Stimulated activated CD4-positive, alpha-beta T cell treated with anti-CD3 and anti-CD28 coated beads, Interleukin-12 subunit alpha, Interleukin-12 subunit beta, amount 100 ng/mL, for 48 hours (primary cell): Measurements from ENCODE around the gene DBH.

ENCODE experiments used
- DNase-seq, 3 donors: peaks; one replicate each; pipeline ENCODE4 v3.0.0-alpha.2; 2020; ENCODE audit warnings: low read depth in 2 of 3, low spot score in 1 of 3

The DBH gene

GRCh38 chr9:133696071-133696472 is 59.9 kb downstream of the DBH start:
- no peak for DNase-seq

- DNase-seq: no peak
Measured at GRCh38 chr9:133699546-133699945, 63.4 kb downstream of the DBH start.

DNA sequence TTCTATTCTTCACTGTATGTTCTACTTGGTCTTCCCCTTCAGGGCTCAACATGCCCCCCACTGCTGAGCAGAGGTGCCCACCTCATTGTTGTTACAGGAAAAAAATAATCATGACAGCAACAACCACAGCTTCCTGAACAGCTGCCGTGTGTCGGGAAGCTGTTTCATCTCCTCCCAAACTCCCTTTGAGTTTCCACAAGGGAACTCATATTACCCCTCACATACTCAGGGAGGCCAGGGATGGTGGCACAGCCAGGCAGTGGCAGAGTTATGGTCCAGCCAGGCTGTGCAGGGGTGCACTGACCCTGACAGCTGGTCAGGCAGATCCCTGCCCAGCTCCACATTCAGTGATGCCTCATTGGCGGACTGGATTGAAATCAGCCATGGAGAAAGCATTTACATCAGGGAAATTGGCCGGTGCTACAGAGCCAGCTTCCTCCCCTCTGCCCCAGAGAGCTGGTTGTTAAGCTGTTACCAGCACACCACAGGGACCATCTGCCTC is 64.7 kb downstream of the DBH start:
- DNase-seq: no peak

- peak in 1 of 3 donors; percentile 45 for DNase-seq
Measured at GRCh38 chr9:133701321-133701980, 65.3 kb downstream of the DBH start.

DNA sequence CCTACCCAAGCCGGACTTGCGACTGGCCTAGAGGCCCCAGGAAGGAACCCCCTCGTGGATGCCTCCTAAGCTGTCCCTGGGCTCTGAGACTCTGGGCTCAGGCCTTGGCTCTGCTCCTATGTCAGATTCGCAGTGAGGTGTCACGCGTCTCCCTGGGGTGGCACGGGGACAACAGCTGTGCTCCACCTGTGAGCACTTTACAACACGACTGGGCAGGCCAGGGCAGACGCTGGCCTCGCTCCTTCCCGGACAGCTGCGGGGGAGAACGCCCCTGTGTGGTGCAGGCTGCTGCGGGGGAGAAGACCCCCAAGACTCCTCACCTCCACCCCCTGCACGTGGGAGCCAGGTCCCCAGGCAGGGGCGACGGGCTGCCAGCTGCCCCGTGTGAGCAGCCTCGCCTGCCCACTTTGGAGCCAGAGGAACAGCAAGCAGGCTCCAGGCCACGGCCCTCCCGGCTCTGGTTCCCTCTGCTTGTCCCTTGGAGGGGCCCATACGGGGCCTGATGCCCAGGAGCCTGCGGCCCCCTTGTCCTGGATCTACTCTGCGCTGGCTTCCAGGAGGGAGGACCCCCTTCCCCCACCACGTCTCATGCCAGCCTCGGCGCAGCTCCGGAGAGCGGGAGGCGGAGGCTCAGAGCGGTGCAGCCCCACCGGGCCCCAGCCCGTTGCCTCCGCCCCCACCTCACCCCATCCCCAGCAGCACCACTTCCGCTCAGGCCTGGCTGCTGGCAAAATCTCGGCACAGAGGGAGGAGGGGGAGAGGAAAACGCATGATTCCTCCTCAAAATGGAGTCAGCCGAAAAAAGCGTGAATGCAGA is 66.0 kb downstream of the DBH start:
- peak; percentile 54 to 64 (median 64) for DNase-seq

DNA sequence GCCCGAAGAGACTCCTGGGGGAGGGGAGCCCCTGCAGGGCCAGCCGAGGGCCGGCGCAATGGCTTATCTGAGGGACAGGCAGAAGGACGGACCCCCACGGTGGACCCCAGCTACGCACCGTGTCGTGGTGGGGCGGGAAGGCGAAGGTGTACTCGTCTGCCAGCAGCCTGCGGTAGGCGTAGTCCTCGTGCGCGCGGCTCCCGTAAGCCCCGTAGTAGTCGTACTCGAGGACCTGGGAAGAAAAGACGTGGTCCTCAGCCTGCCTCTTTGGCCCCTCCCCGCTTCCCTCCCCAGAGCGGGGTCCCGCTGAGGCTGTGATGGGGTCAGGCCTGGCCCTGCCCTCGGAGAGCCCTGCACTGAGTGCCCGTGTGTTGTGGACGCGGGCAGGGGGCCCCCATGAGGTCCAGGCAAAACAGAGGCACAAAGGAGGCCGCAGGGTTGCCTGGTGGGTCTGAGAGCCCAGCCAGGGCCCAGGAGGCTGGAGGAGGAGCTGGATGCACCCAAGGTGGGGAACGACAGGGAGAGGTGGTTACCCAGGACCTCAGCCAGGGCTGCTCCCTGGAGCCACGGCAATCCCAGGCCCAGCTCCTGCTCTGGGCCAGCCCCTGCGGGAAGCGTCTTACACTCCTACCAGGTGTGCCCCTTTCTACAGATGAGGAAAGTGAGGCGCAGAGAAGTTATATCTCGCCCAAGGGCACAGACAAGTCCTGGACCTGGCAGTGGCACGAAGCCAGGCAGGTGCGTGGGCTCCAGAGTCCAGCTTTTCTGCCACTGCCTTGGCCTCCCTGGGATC is 66.8 kb downstream of the DBH start:
- no peak for DNase-seq

DNA sequence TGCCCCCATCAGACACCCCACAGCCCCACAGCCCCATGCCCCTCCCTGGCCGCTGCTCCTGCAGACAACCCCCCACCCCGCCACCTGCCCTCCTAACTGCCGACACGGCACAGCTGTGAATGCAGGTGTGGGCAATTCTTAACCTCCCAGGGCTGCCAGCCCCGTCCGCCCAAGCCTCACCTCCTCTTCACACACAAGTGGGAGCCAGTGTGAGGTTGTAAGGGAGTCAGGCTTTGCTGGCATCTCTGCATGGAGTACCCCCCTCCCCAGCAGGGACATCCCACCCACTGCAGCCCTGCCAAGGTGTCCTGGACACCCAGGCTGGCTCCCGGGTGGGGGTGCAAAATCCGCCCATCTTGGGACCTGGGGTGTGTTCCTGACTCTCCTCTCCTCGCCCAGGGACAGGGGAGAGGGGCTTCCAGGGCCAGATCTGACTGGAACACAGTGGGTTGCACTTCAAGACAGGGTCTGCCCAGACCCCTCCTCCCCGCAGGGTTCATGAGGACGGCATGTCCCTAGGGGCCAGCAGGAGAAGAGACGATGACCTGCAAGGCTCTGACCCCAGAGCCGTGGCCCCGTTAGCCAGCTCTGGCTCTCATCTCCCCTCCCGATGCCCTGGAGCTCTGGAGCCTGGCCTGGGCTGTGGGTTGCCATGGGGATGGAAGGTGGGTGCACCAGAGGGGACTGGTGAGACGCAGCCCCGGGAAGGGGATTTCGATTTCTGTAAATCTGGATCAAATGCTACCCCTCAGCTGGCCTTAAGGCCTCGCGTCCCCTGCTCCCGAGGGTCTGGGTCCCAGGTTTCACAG is 67.6 kb downstream of the DBH start:
- no peak for DNase-seq

GRCh38 chr9:133704711-133705181 is 68.6 kb downstream of the DBH start:
- no peak for DNase-seq

GRCh38 chr9:133705576-133705975 is 69.4 kb downstream of the DBH start:
- no peak for DNase-seq

DNA sequence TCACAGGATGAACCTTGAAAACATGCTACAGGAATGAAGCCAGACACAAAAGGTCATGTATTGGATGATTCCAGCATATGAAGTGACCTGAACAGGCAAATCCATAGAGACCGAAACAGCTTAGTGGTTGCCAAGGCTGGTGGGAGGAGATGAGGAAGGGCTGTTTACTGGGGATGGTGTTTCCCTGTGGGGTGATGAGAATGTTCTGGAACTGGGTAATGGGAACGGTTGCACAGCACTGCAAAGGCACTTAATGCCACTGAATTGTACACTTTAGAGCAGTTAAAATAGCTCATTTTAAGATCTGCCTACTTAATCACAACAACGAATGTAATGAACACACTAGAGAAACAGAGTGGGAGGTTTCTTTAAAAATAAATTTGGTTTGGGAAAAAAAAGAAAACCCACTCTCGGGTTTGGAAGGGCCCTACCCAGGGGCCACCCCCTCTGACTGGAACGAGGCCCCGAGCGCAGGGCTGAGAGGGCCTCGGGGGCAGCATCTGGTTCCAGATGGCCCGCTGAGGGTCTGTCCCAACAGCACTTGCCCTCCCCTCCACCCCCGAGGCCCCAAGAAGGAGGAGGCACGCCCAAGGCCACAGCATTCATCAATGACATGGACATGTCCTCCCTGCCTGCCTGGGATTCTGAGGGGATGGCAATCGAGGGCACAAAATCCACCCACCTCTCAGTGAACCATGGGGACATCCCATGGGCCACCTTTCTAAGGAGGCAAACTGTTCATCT is 70.3 kb downstream of the DBH start:
- DNase-seq: no peak

DNA sequence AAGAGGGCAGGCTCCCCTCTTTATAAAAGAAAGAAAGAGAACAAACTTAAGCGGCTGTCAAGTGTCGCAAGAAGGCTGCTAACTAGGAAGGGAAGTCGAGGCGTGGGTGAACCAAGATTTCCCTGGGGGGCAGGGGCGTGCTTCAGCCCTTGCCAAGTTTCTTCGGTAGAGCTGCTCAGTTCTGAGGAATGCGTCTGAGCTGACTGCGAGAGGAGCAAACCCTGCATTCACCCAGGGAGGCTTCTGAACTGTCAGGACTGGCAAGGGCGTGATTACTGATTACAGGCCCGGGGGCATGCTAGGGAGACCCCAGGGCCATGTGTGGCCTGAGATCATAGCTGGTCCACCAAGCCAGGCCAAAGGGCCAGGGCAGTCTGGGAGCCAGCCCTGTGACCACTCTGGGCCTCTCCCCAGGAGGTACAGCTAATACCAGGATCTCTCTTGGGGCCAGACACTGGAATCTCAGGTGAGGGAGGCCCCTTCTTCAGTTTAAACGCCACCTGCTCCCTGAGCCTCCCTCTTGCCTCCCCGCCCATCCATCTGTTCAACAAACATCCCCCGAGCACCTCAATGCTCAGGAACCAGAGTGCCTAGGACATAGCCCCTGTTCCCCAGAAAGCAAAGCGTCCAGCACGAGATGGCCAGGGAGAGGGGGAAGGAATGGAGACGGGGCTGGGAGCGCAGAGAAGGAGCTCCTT is 71.1 kb downstream of the DBH start:
- no peak for DNase-seq

DNA sequence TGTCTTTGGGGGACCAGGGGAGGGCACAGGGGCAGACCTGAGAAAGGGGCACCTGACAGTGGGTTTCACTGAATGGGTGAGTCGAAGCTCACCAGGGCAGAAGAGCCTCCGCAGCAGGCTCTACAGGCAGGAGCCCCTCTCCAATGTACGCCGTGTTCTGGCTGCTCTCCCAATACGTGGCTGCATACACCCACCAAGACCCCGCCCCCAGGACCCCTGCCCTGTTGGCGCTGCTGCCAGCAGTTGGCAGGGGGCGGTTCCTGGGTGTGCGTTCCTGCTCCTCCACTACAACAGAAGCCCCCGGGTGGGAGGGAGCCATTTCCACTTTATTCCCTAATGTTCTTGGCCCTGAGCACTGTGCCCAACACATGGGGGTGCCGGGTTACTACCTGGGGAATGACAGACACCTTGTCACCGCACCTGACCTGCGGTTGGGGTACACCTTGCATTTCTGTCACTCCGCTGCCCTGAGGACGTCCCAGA is 71.6 kb downstream of the DBH start:
- no peak for DNase-seq

- no peak for DNase-seq
Measured at GRCh38 chr9:133708246-133709014, 72.3 kb downstream of the DBH start.
